HG02840 (cell line): Measurements from ENCODE around the gene ALKBH8.
"Not testable (repeated sequence)": the region's sequence is repeated elsewhere in the genome, so short reads cannot be mapped to it uniquely, and the experiment has no call there.

Experiments used
- ATAC-seq: cut with Tn5 transposase; IDR thresholded peaks from one replicate; pipeline ENCODE4 v1.9.1; 2021; ENCODE audit warnings: mild to moderate bottlenecking, moderate library complexity, moderate number of reproducible peaks; ENCODE audit not compliant: unreplicated experiment, low FRiP score

The ALKBH8 gene

GRCh38 chr11:107577346-107577711, 11.8 kb upstream of the ALKBH8 start:
- ATAC-seq = no peak

DNA sequence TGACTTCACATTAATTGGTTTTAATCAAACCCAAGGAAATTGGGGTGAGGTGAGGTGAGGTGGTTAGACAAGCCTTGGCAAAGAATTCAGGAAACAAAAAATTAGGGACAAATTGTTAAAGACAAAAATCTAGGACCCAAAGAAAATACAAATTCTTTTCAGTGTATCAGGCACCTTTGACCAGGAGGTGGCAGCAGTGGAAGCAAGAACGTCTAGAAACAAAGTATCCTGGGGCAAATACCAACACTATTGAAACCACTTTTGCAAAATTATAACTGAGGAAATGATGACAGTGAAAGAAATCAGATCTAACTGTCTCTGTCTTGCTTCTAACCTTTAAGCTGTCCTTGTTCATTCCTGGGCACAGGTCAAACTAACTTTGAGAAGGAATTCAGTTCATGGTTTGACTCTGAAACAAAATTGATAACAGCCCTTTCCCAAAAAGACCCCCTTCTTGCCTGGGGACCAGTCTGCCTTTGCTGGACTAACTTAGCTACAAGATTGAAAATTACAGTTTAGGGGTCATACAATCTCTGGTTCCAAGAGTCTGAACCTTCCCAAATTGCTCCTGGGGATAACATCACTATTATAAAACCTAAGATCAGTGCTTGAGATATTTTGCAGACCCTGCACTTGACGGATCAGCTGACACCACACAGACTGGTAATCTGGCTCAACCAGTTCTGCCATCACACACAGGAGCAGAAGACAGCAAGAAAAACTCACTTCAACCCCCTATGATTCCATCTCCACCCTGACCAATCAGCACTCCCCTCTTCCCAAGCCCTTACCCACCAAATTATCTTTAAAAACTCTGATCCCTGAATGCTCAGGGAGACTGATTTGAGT, 11.2 kb upstream of the ALKBH8 start:
- not testable (repeated sequence) for ATAC-seq

DNA sequence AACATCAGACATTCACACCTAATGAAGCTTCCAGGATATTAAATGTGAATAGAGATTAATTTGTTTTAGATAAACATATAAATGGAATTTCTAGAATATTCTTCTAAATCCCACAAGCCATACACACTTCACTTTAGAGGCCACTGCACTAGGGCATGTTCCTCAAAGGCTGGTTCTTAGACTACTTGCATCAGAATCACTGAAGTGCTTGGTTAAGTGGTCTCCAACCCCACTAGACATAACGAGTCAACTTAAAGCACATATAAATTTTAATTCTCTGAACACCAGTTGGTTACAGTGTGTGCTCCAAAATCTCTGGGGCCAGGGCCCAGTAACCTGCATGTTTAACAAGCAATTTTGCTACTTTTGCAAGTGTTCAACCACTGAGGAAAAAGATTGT, 7.9 kb upstream of the ALKBH8 start:
- ATAC-seq = no peak

GRCh38 chr11:107570015-107570414, 4.5 kb upstream of the ALKBH8 start:
- ATAC-seq = no peak

DNA sequence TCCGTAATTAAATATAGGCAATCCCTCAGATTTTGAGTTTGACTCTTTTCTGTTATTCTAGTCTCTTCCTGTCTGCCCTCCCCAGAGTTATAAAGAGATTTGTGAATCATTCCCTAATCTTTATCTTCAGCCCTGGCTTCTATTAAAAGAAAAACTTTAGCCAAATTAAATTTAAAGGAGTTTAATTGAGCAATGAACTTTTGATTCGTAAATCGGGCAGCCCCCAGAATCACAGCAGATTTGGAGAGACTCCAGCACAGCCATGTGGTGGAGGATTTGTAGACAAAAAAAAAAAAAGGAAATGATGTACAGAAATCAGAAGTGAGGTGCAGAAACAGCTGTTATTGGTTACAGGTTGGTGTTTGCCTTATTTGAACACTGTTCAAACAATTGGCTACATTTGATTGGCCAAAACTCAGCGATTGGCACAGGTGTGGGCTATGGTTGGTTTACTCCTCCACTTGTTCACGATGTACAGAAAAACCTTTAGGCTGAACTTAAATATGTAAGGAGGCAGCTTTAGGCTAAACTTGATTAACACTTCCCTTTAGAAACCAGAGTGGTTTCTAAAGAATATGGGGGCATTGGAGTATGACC, 2.3 kb upstream of the ALKBH8 start:
- ATAC-seq = no peak

DNA sequence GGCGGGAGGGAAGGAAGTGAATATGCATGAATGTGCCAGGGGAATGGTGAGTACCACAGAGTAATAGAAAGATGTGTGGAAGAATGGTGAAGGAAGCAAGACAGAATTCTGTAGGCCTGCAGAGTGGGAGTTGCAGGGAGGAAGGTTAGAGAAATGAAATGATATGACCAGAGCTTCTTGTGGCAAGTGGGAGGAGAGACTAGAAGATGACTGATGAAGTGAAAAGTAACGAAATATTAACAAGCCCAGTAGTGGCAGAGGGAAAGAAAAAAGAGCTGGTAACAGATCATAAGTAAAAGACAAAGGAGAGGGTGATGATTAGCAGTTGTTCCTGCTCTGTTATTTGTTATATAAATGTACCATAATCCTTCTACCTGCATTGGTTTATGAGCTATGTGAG, 1.0 kb upstream of the ALKBH8 start:
- no peak for ATAC-seq

GRCh38 chr11:107565955-107566501, 493 bp upstream of the ALKBH8 start:
- peak; percentile 2 for ATAC-seq

GRCh38 chr11:107564877-107565218, 687 bp downstream of the ALKBH8 start:
- peak; percentile 4 for ATAC-seq

GRCh38 chr11:107563702-107564101, 1.8 kb downstream of the ALKBH8 start:
- ATAC-seq = peak; percentile 31

DNA sequence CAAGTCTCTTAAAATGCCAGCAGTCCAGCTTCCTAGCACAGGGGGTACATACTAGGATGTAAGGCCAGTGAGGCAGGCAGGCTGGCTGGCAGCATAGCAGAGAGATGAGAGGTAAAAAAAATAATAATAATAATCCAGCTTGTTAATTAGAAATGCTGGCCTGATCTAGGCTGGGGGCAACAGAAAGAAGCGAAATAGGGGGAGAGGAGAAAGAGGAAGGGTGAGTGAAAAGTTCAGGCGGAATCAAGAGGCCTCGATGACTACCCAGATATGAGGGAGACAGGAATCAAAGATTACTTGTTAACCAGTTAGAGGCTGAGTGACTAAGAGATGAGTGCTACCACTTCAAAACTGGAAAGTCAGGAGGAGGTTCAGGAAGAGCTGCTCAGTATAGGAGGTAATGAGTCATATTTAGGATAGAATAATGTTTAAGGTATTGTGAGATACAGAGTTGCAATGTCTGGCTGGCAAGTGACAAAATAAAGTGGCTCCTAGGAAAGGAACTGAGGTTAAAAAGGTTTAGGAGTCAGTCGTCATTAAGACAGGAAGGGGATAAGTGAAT, 2.8 kb downstream of the ALKBH8 start:
- ATAC-seq = no peak

GRCh38 chr11:107561688-107562087, 3.8 kb downstream of the ALKBH8 start:
- ATAC-seq = no peak

- no peak for ATAC-seq
These were observed 15.2 kb downstream of the ALKBH8 start for GRCh38 chr11:107550304-107550703.

DNA sequence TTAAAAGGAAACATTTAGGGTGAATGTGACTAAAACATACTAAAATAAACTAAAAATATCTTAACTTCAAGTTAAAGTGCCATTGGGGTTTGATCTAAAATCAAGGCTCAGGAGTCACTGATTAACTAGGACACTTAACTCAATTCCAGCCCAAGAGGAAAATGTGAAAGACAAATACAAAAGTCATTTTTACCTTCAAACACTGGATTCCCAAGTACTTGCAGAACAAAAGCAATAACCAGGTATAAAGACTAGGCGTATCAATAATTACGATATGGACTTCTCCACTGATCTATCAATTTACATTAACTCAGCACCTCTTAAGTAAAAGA, 15.6 kb downstream of the ALKBH8 start:
- ATAC-seq = no peak

- ATAC-seq = no peak
These were observed 16.1 kb downstream of the ALKBH8 start for GRCh38 chr11:107549253-107549953.

DNA sequence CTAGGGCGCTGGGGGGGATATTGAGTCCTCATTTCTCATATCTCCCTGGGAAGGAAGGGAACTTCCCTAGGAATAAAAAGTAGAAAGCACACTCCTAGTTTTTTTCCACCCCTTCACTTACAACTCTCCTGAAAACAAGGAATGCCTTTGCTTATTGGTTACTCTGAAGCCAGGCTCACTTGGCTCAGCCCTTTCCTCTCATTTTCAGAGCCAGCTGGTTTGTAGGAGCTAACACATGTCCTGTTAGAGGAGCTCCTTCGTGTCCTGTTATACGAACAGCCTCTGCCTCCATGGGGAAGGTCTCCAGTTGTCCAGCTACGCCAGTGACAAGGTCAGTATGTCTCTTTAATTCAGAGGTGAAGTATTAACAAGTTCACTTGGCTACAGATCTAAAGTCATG, 17.6 kb downstream of the ALKBH8 start:
- ATAC-seq = no peak

DNA sequence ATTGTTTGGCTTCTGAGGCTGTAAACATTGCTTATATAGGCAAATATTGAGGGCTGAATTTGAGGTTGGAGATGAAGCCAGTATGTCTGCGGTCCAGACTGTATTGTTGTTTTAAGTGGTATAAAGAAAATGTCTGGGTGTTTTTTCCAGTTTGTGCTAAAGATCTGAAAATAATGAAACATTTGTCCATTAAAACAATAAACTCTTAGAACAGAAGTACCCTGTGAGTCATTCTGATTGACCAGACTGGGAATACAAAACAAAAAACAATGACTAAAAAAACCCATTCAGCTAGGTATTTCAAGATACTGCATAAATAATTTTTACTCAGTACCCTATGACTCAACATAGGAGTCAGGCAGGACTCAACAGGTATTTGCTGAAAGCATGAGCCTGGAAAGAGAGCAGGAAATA, 20.4 kb downstream of the ALKBH8 start:
- ATAC-seq = no peak

DNA sequence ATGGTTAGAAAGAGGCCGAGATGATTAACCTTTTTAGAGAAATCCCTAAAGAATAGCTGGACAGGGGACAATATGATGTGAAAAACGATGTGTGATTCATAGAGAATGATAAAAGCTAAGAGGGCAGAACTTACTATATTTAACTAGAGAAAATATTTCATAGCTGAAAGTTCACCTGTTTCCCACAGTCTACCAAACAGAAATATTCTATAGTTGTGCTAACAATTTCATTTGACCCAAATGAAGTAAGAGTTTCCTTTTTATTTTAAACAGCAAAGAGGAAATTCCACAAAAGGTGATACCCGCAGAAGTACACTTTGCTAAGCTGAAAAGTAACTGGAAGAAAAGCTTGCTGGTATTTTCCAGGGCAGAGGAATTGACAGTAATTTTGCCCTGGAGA, 26.7 kb downstream of the ALKBH8 start:
- no peak for ATAC-seq

DNA sequence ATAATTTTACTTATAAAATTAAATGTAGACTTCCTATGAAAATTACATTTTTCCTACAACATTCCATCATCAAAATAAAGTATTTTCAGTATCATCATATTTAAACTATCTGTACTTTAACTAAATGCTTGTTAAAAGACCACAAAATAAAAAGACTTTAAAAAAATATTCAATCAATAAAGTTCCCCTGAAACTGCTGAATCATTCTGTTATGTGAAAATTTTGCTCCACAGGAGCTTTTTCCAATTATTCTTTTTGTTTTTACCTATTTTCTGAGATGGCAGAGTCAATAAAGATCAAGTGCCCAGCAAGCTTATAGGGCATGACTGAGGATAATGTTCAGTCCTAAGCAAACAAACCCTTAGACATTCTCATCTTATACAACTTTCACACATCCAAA, 27.3 kb downstream of the ALKBH8 start:
- ATAC-seq = no peak

- not testable (repeated sequence) for ATAC-seq
These were observed 28.4 kb downstream of the ALKBH8 start for GRCh38 chr11:107537155-107537554.

- ATAC-seq = no peak
These were observed 39.3 kb downstream of the ALKBH8 start for GRCh38 chr11:107526197-107526596.

DNA sequence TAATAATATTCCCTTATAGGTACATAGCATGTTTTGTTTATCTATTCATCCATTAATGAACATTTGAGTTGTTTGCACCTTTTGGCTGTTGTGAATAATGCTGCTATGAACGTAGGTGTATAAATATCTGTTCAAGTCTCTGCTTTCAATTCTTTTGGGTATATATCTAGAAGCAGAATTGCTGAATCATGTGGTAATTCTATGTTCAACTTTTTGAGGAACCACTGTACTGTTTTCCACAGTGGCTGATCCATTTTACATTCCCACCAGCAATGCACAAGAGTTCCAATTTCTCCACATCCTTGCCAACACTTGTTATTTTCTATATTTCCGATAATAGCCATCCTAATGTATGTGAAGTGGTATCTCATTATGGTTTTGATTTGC, 56.7 kb downstream of the ALKBH8 start:
- ATAC-seq = no peak
